Activated T-cell treated with anti-CD3 and anti-CD28 coated beads, Interleukin-2, amount 50 U/mL, for 1 hour (primary cell): ENCODE data around the gene ARHGAP26.

ENCODE experiments used
- DNase-seq: peaks from one replicate; pipeline ENCODE4 v3.0.0-alpha.2; 2020

The ARHGAP26 gene

GRCh38 chr5:143265995-143266394, 495.8 kb downstream of the ARHGAP26 start:
- no peak for DNase-seq

- no peak for DNase-seq
These were observed 497.0 kb downstream of the ARHGAP26 start for GRCh38 chr5:143267186-143267585.

DNA sequence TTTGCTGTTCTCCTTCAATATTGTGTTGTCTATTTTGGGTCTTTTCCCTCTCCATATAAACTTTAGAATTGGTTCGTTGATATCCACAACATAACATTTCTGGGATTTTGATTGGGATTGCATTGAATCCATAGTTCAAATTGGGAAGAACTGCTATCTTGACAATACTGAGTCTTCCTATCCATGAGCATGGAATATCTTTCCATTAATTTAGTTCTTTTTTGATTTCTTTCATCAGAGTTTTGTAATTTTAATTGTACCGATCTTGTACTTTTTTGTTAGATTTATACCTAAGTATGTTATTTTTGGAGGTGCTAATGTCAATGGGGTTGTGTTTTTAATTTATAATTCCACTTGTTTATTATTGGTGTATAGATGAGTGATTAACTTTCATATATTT, 498.2 kb downstream of the ARHGAP26 start:
- no peak for DNase-seq

DNA sequence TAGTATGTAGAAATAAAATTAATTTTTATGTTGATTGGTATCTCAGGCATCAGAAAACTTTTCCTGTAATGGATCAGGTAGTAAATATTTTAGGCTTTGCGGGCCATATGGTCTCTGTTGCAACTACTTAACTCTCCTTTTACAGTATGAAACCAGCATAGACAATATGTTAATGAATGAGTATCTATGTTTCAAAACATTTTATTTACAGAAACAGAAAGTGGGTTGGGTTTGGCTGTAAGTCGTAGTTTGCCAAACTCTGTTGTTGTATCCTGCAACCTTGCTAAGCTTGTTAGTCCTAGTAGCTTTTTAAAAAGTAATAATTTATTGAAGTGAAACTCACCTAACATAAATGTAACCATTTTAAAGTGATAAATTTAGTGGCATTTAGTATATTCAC, 501.3 kb downstream of the ARHGAP26 start:
- DNase-seq = no peak

- DNase-seq = no peak
These were observed 504.8 kb downstream of the ARHGAP26 start for GRCh38 chr5:143274952-143275351.

DNA sequence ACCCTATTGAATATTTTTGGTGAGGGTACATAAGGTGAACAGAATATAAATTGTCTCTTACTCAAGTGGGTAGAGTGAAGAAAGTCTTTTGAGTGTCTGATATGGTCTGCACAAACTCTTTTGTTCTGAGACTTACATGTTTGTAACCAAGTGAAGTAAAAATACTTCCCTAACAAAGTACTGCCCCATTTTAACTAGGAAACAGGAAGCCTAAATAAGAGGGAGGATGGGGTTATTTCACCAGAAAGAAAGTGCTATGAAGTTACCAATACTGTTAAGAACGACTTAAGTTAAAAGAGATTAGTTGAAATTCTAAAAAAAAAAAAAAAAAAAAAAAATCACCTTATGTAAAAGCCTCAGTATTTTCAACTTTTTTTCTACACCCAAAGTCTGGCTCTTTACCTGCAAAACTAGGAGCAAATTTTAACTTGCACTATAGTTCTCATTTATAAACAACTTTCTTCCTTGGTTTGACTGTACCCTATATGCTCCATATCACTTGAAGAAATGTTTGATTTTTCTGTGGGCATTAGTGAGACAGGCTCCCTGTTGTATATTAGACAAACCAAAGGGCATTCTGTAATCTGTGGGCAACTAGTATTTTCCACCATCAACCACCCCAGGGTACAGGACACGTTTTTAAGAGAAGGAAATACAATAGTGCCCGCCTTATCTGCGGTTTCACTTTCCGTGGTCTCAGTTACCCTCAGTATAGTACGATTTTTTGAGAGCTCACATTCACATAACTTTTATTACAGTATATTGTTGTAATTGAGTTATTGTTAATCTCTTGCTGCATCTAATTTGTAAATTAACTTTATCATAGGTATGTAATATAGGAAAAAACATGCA, 505.6 kb downstream of the ARHGAP26 start:
- DNase-seq = no peak

- DNase-seq = no peak
These were observed 507.4 kb downstream of the ARHGAP26 start for GRCh38 chr5:143277536-143277935.
